HG03460 (cell line): ENCODE measurements around the gene PDP2.

Experiments used
- ATAC-seq: cut with Tn5 transposase; IDR thresholded peaks from one replicate; pipeline ENCODE4 v1.9.1; 2021; ENCODE audit not compliant: unreplicated experiment

PDP2 gene

DNA sequence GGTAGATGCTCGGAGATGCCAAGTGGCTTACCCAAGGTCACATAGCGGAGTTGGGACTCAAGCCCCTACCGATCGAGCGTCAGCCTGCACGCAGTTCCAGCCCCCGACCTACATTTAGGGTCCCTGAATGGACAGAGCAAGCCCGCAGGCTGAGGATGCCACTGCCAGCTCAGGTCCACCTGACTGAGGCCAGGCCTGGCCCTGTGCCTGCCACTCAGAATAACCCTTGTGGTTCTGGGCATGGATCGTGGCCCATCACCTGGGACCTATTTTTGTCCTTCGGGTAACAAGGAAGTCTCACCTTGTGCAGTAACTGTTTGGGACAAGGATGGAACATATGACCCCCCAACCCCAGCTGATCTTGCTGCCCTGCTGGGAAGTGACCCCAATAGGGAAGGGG lies 21.3 kb downstream of the PDP2 start:
- no peak for ATAC-seq

DNA sequence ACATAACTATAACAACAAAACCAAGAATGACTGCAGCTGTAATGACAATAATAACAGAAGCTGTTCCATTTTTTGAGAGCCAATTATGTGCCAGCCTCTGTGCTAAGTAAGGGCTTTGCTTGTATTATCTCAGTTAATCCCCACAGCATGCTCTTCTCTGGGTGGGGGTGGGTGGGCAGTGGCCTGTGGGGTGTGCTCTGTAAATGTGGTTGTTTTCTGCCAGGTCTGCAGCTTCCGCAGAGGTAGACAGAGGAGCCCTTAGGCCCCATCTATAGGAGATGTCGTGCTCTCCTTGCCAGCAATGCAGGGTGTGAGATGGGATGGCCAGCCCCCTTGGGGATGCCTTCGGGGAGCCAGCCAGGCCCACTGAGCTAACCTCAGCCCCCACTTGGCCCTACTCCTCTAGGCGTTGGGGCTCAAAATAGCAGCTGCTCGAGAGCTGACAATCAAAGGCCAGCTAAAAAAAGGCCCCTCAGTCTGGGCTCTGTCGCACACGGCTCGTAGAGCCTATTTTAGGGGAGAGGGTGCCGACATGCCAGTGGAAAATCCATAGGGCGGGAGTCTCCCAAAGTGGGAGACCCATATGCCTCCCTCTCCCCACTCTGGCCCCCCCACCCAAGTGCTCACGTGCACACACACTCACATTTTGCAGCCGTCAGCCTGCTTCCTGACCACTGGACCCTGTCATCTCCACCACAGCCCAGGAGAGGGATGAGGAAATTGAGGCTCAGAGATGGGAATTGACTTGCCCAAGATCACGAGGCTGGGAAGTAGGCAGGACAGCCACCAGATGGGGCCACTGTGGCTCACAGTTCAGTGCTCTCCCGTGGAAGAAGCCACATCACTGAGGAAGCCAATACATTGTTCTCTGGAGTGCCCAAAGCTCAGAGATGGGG lies 22.6 kb downstream of the PDP2 start:
- no peak for ATAC-seq

DNA sequence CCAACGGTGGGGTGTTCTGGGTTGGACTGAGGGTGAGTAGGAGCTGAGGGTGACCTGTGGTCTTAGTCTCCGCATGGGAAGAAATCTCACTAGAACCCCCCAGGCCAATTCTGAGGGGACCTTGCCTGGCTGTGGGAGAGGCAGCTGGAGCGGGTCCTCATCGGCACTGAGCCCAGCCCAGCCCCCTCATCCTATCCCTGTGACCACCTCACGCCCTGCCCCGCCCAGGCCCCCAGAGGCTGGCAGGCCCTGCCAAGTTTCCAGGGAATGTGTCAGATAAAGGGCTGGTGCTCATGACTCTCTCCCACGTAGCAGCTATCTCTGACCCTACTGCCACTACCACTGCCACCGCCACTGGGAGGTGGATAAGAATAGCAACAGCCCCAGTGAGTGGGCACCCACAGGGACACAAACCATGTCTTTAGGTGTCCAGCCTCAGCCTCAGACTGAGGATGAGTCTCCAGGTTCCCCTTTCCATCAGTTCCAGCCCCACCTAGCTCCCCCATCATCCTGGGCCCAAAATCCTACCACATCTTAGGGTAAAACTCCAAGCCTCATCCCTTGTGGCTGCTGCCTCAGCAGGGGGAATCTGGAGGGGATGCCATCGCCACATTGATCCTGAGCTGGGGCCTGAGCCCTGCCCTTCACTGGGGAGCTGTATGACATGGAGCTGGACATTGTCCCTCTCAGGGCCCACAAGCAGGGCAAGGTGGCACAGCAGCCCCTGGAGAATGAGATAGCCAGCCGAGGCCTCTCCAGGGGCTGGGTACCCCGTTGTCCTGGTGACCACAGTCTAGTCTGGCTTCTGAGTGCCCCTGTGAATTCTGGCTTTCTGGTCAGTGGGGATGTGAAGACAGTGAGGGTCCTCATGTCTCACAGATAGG lies 23.5 kb downstream of the PDP2 start:
- no peak for ATAC-seq

DNA sequence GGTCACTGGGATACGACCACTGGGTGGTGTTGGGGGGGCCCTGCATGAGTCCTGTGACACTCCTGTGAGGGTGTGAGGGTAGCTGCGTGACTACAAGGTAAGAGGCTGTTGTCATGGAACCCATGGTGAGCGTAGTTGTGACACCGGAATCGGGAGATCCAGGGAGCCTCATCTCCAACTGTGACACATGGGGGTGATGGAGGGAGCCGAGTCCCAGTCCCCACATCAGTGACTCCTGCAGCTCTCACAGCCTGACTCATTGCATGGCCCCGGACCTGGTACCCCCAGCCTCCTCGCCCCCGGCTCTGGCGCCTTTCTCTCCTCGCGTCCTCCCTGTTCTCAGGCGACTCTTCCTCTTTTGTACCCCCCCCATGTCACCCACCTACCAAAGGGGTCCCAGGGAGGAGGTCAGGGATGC lies 24.1 kb downstream of the PDP2 start:
- no peak for ATAC-seq

DNA sequence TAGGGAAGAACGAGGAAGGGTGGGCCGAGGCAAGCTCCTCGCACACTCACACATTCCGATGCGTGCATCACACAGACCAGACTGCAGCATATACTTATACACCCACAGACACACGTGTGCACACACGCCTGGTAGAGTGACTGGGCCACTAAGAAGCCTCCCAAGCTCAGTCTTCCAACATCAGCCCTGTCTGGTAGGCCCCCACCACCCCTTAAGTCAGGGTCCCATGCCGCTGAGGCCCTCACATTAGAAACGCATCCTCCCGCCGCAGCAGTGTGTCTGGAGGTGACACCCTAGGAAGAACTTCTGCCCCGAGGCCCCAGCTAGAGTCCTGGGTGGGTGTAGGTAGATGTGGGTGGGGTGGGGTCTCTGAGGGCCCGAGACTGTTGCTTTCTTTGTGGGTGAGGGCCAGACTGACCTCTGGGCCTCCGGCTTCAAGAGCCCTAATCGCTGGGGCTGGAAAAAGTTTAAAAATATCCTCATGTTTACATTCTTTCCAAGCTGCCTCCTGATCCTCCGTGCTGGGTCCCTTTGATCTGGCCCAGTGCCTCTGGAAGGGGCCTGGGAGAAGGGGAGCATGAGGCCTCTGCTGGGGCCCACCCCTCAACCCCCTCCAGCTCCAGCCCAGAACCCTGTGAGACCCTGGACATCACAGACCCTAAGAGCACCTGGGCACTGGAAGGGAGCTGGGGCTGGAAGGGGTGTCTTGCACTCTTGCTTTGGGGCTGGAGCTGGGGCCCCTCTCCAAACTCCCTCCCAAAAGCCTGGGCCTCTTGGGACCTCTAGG lies 24.7 kb downstream of the PDP2 start:
- no peak for ATAC-seq

DNA sequence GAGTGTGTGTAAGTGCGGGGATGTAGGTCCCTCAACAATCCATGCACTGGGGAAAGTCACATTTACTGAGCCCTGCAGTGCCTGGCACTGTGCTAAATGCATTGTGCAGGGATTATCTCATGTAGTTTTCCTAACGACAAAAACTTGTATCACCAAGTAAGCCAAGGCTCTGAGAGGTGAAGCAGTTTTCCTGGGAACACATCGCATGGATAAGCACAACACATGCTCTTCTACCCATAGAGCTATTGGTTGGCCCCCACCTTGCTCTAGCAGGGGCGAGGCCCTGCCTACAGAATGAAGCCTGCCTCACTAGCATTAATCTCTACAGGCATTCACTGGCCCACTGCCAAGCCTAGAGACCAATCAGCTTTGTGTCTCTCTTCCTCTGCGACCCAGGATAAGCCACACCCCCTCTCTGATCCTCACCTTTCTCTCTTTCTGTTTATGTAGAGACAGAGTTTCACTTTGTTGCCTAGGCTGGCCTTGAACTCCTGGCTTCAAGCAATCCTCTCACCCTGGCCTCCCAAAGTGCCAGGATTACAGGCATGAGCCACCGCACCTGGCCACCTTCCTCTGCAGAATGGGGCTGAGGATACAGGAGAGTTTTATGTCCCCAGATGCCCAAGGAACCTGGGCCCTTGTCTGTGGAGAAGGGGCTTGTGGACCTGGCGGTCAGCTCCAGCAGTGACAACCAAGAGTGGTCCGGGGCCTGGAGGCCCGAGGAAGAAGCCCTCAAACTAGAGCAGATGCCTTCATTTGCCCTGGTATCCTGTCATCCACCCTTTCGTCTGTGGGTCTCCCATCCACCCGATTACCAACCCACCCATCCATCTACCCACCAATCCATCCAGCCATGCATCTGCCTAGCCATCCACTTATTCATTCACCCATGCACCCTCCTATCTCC lies 25.6 kb downstream of the PDP2 start:
- ATAC-seq, result no peak

DNA sequence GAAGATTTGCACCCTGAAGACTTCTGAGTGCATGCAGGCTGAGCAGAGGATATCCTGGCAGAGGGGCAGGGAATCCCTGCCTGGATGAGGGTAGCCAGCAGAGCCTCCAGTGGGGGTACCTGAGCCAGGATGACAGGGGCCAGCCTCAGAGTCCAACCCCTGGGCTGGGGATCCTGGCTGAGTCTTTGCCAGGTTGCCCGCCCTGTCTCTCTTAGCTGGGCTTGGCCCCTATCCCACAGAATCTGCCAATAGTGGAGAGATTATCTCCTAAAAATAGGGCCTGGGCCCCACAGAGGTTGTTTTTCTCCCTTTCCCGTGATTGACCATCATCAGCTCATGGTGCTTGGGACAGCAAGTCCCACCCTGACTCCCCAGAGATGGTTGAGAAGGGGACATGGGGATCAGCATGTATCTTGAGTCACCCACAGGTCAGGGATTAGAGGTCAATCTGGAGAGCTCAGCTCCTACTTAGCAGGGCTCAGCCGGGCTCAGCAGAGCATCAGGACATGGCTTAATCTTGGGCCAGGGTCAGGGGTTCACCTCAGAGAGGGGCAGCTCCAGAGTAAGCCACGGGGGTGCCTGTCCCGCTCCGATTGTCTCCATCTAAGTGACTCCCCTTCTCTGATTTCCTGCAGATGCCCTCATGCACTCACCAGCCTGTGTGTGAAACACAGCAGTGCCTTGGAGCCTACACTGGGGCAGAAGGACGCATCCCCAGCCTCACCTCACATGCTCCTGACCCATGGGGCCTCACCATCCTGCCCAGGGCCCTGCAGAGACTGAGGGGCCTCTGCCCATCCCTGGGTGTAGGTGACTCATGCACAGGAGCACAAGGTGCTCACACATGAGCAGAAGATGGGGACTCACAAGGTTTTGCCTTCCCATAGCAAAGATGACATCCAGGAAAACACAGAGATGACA lies 26.9 kb downstream of the PDP2 start:
- no peak for ATAC-seq

DNA sequence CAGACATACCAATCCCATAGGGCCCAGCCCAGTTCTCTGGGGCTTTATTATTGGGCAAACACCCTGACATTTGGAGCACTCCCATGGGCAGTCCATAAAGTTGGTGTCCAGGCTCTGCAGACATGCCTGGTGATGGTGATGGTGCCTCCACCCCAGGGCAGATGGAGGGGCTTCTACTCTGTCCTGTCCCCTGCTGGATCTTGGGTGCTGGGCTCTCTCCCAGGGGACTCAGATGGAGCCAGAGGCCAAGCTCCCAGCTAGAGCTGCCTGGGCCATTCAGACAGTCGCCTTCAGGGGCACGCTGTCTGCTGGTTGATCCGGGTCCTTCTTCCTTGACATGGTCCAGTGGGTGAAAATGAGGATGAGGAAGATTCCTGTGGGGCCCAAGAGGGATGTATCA lies 27.8 kb downstream of the PDP2 start:
- ATAC-seq, result no peak

DNA sequence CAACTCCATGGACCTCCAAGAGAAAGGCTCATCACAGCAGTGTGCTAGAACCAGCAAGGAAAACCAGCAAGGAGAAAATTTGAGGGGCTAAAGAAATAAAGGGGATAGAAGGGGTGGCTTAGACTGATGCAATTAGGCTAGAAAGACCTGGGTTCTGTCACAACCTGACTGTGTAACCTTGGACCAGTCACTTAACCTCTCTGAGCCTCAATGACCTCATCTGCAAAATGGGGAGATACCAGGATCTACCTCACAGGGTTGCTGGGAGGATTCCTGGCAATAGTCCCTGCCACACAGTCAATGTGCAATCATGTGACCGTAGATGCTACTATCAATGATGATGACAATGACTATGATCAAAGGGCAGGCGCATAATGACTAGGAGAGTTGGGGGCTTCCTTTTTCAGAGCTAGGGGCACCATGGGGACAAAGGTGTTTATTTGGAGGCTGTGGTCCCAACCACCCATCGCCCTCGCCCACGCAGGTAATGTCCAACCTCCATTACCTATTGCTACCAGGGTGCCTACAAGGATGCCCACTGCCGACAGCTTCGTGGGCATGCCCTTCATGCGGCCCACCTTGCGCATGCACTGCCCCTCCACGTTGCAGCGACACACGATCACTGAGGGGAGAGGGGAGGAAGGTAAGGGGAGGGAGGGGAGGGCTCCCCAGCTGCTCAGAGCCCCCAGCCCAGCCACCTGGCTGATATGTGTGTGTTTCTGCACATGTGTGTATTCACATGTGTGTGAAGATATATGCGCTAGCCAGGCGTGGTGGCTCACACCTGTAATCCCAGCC lies 28.6 kb downstream of the PDP2 start:
- ATAC-seq, result no peak

DNA sequence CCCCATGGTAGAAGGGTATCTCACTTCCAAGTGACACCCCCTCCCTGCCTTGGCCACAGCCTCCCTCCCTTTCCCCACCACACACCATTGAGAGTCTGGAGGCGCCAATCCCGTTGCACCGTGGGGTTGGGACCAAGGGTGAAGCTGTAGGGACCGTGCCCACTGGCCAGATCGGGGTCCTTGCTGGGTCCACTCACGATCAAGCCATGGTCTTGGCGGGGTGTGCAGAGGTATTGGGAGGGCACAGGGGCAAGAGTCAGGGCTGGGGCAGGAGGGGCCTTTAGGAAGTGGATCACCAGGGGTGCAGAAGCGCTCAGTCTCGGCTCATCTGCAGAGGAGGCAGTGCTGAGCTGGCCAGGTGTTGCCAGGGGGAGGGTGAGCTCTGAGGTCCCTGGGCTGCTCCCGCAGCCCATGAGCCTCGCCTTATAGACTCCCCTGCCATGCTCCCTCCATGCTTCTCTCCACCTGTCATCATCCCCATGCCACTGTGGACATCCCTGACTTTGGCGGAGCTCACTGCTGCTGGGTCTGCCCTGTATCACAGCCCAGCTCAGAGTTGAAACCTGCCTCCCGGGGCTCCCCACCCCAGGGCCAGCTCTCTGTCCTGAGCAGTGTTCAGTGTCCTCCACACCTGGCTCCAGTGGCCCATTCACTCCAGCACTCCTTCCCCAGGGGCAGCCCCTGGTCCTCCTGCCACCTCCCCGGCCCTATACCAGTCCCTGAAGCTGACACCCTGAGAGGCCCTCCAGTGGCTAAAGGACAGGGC lies 30.0 kb downstream of the PDP2 start:
- no peak for ATAC-seq

DNA sequence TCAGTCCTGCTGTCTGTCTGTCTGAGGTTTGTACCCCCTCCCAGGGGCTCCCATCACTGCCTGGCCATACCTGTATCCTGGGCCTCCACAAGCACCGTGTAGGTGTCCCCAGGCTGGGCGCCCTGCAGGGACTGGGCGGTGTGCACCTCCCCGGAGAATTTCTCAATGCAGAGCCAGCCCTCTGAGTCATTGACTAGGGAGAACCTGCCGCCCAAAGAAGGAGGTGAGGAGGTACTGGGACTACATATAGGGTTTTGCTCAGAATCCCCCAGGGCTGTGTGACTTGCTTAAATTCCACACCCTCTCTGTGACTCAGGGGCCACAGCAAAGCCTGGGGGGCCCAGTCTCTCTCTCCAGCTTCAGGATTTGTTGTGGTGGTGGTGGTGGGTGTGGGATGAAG lies 30.8 kb downstream of the PDP2 start:
- ATAC-seq, result no peak

DNA sequence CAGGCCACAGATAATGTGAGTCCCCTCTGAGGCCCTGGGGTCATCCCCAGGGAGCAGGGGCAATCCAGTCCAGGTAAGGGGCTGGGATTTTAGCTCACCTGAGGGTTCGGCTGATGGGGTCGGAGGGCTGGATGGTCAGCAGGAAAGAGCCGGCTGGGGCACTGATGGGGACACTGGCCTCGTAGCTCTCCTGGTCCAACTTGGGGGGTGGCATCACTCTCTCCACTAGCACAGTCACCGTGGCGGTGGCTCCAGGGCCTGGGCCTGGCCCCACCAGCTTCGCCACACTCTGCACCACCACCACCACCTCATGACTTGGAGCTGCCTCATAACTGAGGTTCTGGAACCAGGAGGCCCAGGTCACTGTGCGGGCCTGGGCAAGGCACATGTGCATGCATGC lies 31.5 kb downstream of the PDP2 start:
- no peak for ATAC-seq

DNA sequence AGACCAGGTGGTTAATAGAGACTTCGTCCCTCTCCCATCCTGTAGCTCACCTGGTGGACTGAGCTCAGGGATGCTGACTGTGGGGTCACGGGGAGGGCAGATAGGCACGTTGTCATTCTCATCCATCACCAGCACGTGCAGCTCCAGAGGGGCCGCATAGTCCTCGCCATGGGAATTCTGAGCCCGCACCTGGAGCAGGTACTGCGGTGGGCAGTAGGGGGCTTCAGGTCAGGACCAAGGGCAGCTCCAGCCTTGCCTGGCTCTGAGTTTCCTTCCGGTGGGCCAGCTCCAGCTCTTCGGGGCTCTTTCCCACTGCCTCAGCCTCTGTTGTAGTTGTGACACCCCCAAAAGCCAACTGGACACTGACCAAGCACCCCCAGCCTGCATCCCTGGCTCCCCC lies 32.8 kb downstream of the PDP2 start:
- ATAC-seq, result no peak

DNA sequence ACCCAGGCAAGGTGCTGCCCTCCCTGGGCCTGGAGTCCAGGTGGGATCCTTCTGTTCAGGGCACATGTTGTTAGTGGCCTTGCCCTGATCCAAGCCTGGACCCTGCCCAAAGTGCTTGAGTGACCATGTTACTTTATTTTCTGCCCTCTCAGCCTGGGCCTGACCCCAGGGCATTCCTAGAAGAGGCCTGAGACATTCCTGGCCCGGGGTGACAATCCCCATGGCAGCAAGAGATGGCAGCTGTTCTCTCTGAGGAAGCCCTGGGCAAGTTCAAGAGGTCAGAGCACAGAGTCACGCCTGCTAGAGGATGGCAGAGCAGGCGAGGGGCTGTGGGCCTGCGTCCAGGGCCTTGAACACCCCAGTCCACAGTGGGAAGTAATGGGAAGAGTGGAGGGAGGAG lies 33.4 kb downstream of the PDP2 start:
- ATAC-seq, result no peak

DNA sequence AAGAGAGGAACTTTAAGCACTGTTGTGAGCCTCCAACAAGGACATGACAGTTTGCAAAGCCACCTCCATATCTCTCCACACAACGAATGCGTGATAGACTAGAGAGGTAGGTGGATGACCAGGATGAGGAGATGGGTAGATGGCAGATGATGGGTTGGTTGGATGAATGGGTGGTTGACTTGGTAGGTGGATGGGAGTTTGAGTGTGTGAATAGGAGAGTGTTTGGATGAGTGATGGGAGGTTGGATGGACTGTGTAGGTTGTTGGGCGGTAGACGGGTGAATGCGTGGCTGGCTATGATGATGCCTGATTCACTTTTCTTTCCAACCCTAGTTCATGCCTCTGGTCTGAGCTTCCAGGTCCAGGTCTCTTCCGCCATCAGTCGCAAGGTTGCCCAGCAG lies 34.2 kb downstream of the PDP2 start:
- no peak for ATAC-seq

DNA sequence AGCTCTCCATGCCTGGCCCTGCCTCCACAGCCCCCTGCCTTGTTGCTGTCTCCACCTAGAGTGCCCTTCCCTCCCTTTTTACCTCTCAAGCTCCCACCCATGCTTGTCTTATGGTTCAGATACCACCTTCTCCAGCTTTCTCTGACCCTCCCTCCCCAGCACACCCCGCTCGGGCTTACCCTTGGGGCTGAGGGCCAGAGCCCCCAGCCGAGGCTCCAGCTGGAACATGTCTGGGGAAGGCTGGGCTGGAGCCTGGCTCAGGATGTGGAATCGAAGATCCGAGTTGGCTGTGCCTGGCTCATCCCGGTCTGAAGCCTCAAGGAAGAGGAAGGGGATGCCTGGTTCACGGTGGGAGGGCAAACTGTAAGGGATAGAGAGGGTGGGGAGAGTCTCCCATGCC lies 34.7 kb downstream of the PDP2 start:
- ATAC-seq, result no peak

DNA sequence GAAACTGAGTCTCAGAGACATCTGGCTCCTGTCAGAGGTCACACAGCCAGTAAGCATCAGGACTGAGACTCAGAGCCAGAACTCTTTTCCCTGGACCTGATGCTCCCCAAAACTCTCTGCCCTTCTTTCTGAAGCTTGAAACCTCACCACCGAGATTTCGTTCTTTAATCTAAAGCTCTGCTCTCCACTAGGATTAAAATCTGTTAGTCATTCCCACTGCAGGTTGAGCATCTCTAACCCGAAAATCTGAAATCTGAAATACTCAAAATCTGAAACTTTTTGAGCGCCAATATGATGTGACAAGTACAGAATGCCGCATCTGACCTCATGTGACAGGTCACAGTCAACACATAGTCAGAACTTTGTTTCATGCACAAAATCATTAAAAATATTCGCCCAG lies 36.2 kb downstream of the PDP2 start:
- ATAC-seq, result no peak

DNA sequence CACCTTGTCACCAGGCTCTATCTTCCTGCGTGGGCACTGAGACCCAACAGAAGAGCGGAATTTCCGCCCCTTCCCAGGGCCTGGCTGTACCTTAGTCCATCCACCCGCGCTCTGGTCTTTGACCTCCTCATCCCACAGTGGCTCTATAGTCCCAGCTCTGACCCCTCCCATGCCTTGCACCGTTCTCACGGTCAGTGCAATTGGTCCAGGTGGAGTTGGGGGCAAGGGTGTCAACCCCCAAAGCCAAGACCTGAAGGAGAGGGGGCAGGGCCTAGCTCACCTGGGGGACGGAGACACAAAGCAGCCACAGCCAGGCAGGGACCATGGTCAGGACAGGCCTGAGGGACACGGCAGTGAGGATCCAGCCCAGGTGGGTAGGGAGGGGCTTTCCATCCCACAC lies 37.4 kb downstream of the PDP2 start:
- no peak for ATAC-seq
